GM23338 (cell line): ENCODE measurements around the gene TBCD.

ENCODE experiments used
- CREB1 ChIP-seq: fragments of 250-450 bp; sonication (Bioruptor Pico); IDR thresholded peaks from 2 replicates; pipeline ENCODE4 v1.5.0; 2020; ENCODE audit warnings: low read depth, mild to moderate bottlenecking, moderate library complexity
- CTCF ChIP-seq, 2 experiments: fragments of 200-600 bp in 1 of 2; sonication (generic) in 1 of 2; conservative IDR thresholded peaks; 2 replicates each; pipeline versions ENCODE4 v1.5.1 to v1.6.1; 2016 to 2017; ENCODE audit warnings: antibody characterized with exemption in 2 of 2, low read depth in 2 of 2, mild to moderate bottlenecking in 2 of 2, moderate library complexity in 1 of 2
- ETS1 ChIP-seq: IDR thresholded peaks from 2 replicates; pipeline ENCODE4 v1.6.1; 2016; ENCODE audit warnings: antibody characterized with exemption
- EZH2 ChIP-seq: fragments of 200-600 bp; sonication (generic); IDR thresholded peaks from one replicate; pipeline ENCODE4 v1.8.0; 2017; ENCODE audit warnings: antibody characterized with exemption, mild to moderate bottlenecking, low read depth; ENCODE audit not compliant: unreplicated experiment
- EZH2phosphoT487 ChIP-seq: fragments of 200-600 bp; sonication (generic); IDR thresholded peaks from one replicate; pipeline ENCODE4 v1.8.1; 2018; ENCODE audit warnings: antibody characterized with exemption; ENCODE audit not compliant: unreplicated experiment
- JUNB ChIP-seq: IDR thresholded peaks from one replicate; pipeline ENCODE4 v1.6.1; 2016; ENCODE audit warnings: antibody characterized with exemption; ENCODE audit not compliant: unreplicated experiment
- NANOG ChIP-seq: IDR thresholded peaks from 2 replicates; pipeline ENCODE4 v1.6.1; 2016; ENCODE audit warnings: antibody characterized with exemption, borderline replicate concordance
- POLR2AphosphoS5 ChIP-seq: IDR thresholded peaks from 2 replicates; pipeline ENCODE4 v1.6.1; 2016; ENCODE audit warnings: antibody characterized with exemption, low read depth
- REST ChIP-seq: IDR thresholded peaks from one replicate; pipeline ENCODE4 v1.6.1; 2018; ENCODE audit warnings: antibody characterized with exemption; ENCODE audit not compliant: unreplicated experiment
- ZNF331 ChIP-seq: fragments of 250-450 bp; sonication (Bioruptor Pico); IDR thresholded peaks from 2 replicates; pipeline ENCODE4 v1.5.0; 2020; ENCODE audit warnings: low read depth, mild to moderate bottlenecking, moderate library complexity
- ZNF462 ChIP-seq: fragments of 250-450 bp; sonication (Bioruptor Pico); IDR thresholded peaks from 2 replicates; pipeline ENCODE4 v1.5.0; 2020; ENCODE audit warnings: mild to moderate bottlenecking, moderate library complexity

- no peak for TF ChIP-seq CTCF (conservative IDR thresholded peaks at IDR 0.05; ENCODE audit: low read depth in 2 of 2)
- TF ChIP-seq EZH2phosphoT487, result no peak
- no peak for TF ChIP-seq EZH2
- no peak for TF ChIP-seq REST
- TF ChIP-seq JUNB, result no peak
- no peak for TF ChIP-seq POLR2AphosphoS5
- TF ChIP-seq ETS1, result no peak
- no peak for TF ChIP-seq ZNF331 (CRISPR knock-in tag)
- TF ChIP-seq CREB1, result no peak
- no peak for TF ChIP-seq NANOG
- TF ChIP-seq ZNF462 (CRISPR knock-in tag), result no peak
Observed at GRCh38 chr17:82943339-82943738, 191.5 kb downstream of the TBCD start.
